Stimulated activated CD4-positive, alpha-beta T cell treated with anti-CD3 and anti-CD28 coated beads, Interleukin-2, amount 100 ng/mL, for 48 hours (primary cell): Measurements from ENCODE around the gene RAP2B.

Source experiments
- DNase-seq, 2 donors: peaks; one replicate each; pipeline ENCODE4 v3.0.0-alpha.2; 2020

The RAP2B gene

GRCh38 chr3:153195349-153195879 lies 33.4 kb downstream of the RAP2B start:
- no peak for DNase-seq

GRCh38 chr3:153209596-153209995 lies 47.6 kb downstream of the RAP2B start:
- no peak for DNase-seq

- DNase-seq = no peak
Observed at GRCh38 chr3:153210146-153210545, 48.1 kb downstream of the RAP2B start.

GRCh38 chr3:153210660-153211059 lies 48.6 kb downstream of the RAP2B start:
- no peak for DNase-seq

- DNase-seq = no peak
Observed at GRCh38 chr3:153215497-153215896, 53.5 kb downstream of the RAP2B start.

- no peak for DNase-seq
Observed at GRCh38 chr3:153215966-153216365, 53.9 kb downstream of the RAP2B start.

- no peak for DNase-seq
Observed at GRCh38 chr3:153216928-153217327, 54.9 kb downstream of the RAP2B start.

- DNase-seq = no peak
Observed at GRCh38 chr3:153219146-153219545, 57.1 kb downstream of the RAP2B start.
